HepG2 (cell line): ENCODE data around the gene RPE65. TPM values are rescaled to one million over a fixed set of nuclear protein-coding genes. Genes with fewer than 3 reads are reported as not detected.

Source experiments
- ATAC-seq: fragments of 200-7000 bp; cut with Tn5 transposase; 3 replicates; pipeline ENCODE4 v1.9.1; 2020; ENCODE audit warnings: mild to moderate bottlenecking, moderate library complexity
- BruUV-seq: library from RNA; stranded (reverse); fragments of 400-500 nt; replicated peaks from 2 replicates; lab custom pipeline; 2021; lab: Mats Ljungman, UMichigan
- CTCF ChIA-PET: fragments of 300-600 bp; formaldehyde crosslinking; extraction: SDS; loops from one replicate; lab custom pipeline; 2021; ENCODE audit warnings: low total read pairs, inconsistent platforms, low intra/inter-chr PET ratio; lab: Yijun Ruan, JAX
- POLR2A ChIA-PET: fragments of 350-600 bp; sonication (Branson Sonifier 250); formaldehyde crosslinking; loops from one replicate; lab custom pipeline; 2020; ENCODE audit warnings: antibody characterized with exemption, inconsistent platforms; lab: Yijun Ruan, JAX
- DNase-seq: peaks from one replicate; pipeline ENCODE4 v3.0.0-alpha.2; 2015; ENCODE audit warnings: low spot score
- FAIRE-seq: peaks from 3 replicates; lab custom pipeline; 2011; peaks lifted over from hg19 to GRCh38; lab: Jason Lieb, UNC
- H2AFZ ChIP-seq: one replicate; pipeline ENCODE4 v1.6.1; 2011; ENCODE audit warnings: low read length, inconsistent platforms
- H3K27ac ChIP-seq: fragments of 300-600 bp; 3 replicates; pipeline ENCODE4 v1.8.0; 2011; ENCODE audit warnings: mixed run types, mild to moderate bottlenecking, mixed read lengths, low read length, inconsistent platforms; ENCODE audit not compliant: insufficient read depth; ENCODE audit errors: extremely low read length
- H3K27me3 ChIP-seq, 2 experiments: fragments of 200-600 bp in 1 of 2; 2 replicates in 1 of 2; 3 replicates in 1 of 2; pipeline versions ENCODE4 v1.6.0 to v1.8.0; 2011; ENCODE audit warnings: low read length in 2 of 2, mild to moderate bottlenecking in 2 of 2, moderate library complexity in 2 of 2, inconsistent platforms in 1 of 2; ENCODE audit not compliant: insufficient read depth in 2 of 2, control insufficient read depth in 1 of 2
- H3K36me3 ChIP-seq, 2 experiments: fragments of 200-600 bp in 1 of 2; replicated peaks in 1 of 2; 2 replicates in 1 of 2; 3 replicates in 1 of 2; pipeline versions ENCODE4 v1.5.1 to v1.8.0; 2011; ENCODE audit warnings: low read length in 2 of 2, inconsistent platforms in 1 of 2; ENCODE audit not compliant: insufficient read depth in 2 of 2, control insufficient read depth in 1 of 2
- H3K4me1 ChIP-seq: 2 replicates; pipeline ENCODE4 v1.5.1; 2012; ENCODE audit warnings: low read length, inconsistent platforms; ENCODE audit not compliant: insufficient read depth
- H3K4me2 ChIP-seq: 2 replicates; pipeline ENCODE4 v1.6.0; 2011; ENCODE audit warnings: low read depth, low read length, inconsistent platforms
- H3K4me3 ChIP-seq, 3 experiments: fragments of 200-600 bp in 1 of 3; sonication (generic), shearing (Covaris generic) in 1 of 3; replicated peaks in 1 of 3; 2 replicates each; pipeline ENCODE4 v1.5.1; 2011 to 2016; ENCODE audit warnings: low read length in 3 of 3, inconsistent platforms in 2 of 3, low read depth in 2 of 3, mild to moderate bottlenecking in 2 of 3, control low read depth in 1 of 3, mixed read lengths in 1 of 3; ENCODE audit not compliant: insufficient read depth in 1 of 3
- H3K79me2 ChIP-seq: one replicate; pipeline ENCODE4 v1.6.1; 2011; ENCODE audit warnings: low read length, inconsistent platforms; ENCODE audit not compliant: insufficient read depth
- H3K9ac ChIP-seq: 2 replicates; pipeline ENCODE4 v1.6.0; 2011; ENCODE audit warnings: mild to moderate bottlenecking, low read depth, low read length, inconsistent platforms; ENCODE audit not compliant: insufficient read depth
- H3K9me3 ChIP-seq: 2 replicates; pipeline ENCODE4 v1.5.1; 2012; ENCODE audit warnings: mild to moderate bottlenecking, low read length
- H4K20me1 ChIP-seq: 2 replicates; pipeline ENCODE4 v1.6.0; 2011; ENCODE audit warnings: inconsistent platforms, mild to moderate bottlenecking, low read length, moderate library complexity; ENCODE audit not compliant: insufficient read depth
- CC2D1A ChIP-seq: sonication (generic); formaldehyde crosslinking; IDR thresholded peaks from 2 replicates; pipeline ENCODE4 v1.8.1; 2023; ENCODE audit warnings: mild to moderate bottlenecking, missing genetic modification reagents
- NR2F6 ChIP-seq, 2 experiments: IDR thresholded peaks; 2 replicates each; pipeline ENCODE4 v1.6.1; 2016; ENCODE audit warnings: antibody characterized with exemption in 1 of 2, mild to moderate bottlenecking in 1 of 2
- PAF1 ChIP-seq: IDR thresholded peaks from 2 replicates; pipeline ENCODE4 v1.6.1; 2016; ENCODE audit warnings: missing genetic modification reagents, missing compliant biosample characterization
- RBAK ChIP-seq: sonication (generic); formaldehyde crosslinking; IDR thresholded peaks from 2 replicates; pipeline ENCODE4 v1.5.1; 2020; ENCODE audit warnings: mild to moderate bottlenecking, missing genetic modification reagents
- TOPORS ChIP-seq: sonication (generic); formaldehyde crosslinking; IDR thresholded peaks from 2 replicates; pipeline ENCODE4 v1.8.0; 2023; ENCODE audit warnings: mild to moderate bottlenecking, missing genetic modification reagents
- TRAFD1 ChIP-seq: sonication (generic); formaldehyde crosslinking; IDR thresholded peaks from 2 replicates; pipeline ENCODE4 v1.5.1; 2020; ENCODE audit warnings: missing genetic modification reagents, mild to moderate bottlenecking, borderline replicate concordance
- XBP1 ChIP-seq: sonication (generic); formaldehyde crosslinking; IDR thresholded peaks from 2 replicates; pipeline ENCODE4 v1.5.0; 2020; ENCODE audit warnings: missing genetic modification reagents
- ZBTB37 ChIP-seq: sonication (generic); formaldehyde crosslinking; IDR thresholded peaks from 2 replicates; pipeline ENCODE4 v1.4.0; 2020; ENCODE audit warnings: mild to moderate bottlenecking, missing genetic modification reagents
- ZBTB46 ChIP-seq: sonication (generic); formaldehyde crosslinking; IDR thresholded peaks from 2 replicates; pipeline ENCODE4 v1.4.0; 2020; ENCODE audit warnings: mild to moderate bottlenecking, missing genetic modification reagents, borderline replicate concordance
- ZFP91 ChIP-seq: sonication (generic); formaldehyde crosslinking; IDR thresholded peaks from 2 replicates; pipeline ENCODE4 v1.9.0; 2022; ENCODE audit warnings: missing genetic modification reagents, mild to moderate bottlenecking, borderline replicate concordance
- ZNF557 ChIP-seq: sonication (generic); formaldehyde crosslinking; IDR thresholded peaks from 2 replicates; pipeline ENCODE4 v1.4.0; 2020; ENCODE audit warnings: missing genetic modification reagents
- WGBS: methylation state at CpG from one replicate; pipeline ENCODE4 v1.1.6; 2017; ENCODE audit warnings: low lambda C conversion rate; 5-methylcytosine and 5-hydroxymethylcytosine counted together
- in situ Hi-C: cut with HindIII; loops from 2 replicates; pipeline ENCODE4 v1.10.0; 2017; ENCODE audit warnings: low pct_unique_long_range_greater_than_20kb; ENCODE audit not compliant: extremely low pct_ligation_motif_present
- intact Hi-C: fragments of 100-400 bp; cut with micrococcal nuclease; formaldehyde crosslinking; loops from one replicate; pipeline ENCODE4 v1.10.0; 2022; ENCODE audit not compliant: unreplicated experiment
- polyA plus RNA-seq, 8 experiments: library from polyadenylated mRNA; depleted of rRNA in 3 of 8; stranded (reverse) in 7 of 8; unstranded in 1 of 8; fragments of >200 nt; fragmentation: Illumina TruSeq in 4 of 8; extraction: Trizol in 4 of 8; gene quantifications; 2 replicates each; pipeline versions ENCODE4 v1.2.1 to v1.2.3, GENCODE V29; 2011 to 2016; ENCODE audit warnings: low read depth in 4 of 8, missing spikeins in 1 of 8, mixed read lengths in 1 of 8; ENCODE audit not compliant: insufficient read depth in 1 of 8
- total RNA-seq, 5 experiments: library from RNA; depleted of rRNA; stranded (reverse); fragments of >200 nt; fragmentation: Illumina TruSeq; extraction: Trizol; gene quantifications; 2 replicates each; pipeline ENCODE4 v1.2.3, GENCODE V29; 2016; ENCODE audit warnings: low read depth in 1 of 5

RPE65 gene
- total and polyA plus RNA-seq, 2 of the 13 experiments (the other 11 are each of a cell fraction or from before 2014, with no cell fraction given), result not detected

- Histone ChIP-seq H3K9me3 (no peaks in the 10 kb centered on the region), H3K4me3 (no peak overlapping the region), H3K79me2 (no peaks in the 10 kb centered on the region), H3K4me1 (no peaks in the 10 kb centered on the region), H3K36me3 (no peaks in the 10 kb centered on the region), H3K27ac (no peak overlapping the region), H3K4me2 (no peak overlapping the region), H3K27me3 (no peaks in the 10 kb centered on the region), H2AFZ (no peak overlapping the region), H3K9ac (no peak overlapping the region), H4K20me1 (no peaks in the 10 kb centered on the region)
- in situ Hi-C loops, result no loop called here
- ChIA-PET CTCF (no interaction called here), POLR2A (no interaction called here)
- no TSS peak for BruUV-seq
- WGBS, result 4% methylated on average over 2 of the region's 2 CpGs
- no peak for FAIRE-seq
- no peak for ATAC-seq
- no peak for DNase-seq
- TF ChIP-seq ZBTB37 (no peak), PAF1 (no peak), ZBTB46 (CRISPR knock-in tag) (no peak), ZFP91 (CRISPR knock-in tag) (no peak), RBAK (CRISPR knock-in tag) (no peak), CC2D1A (no peak), ZNF557 (CRISPR knock-in tag) (no peak), NR2F6 (IDR thresholded peaks at IDR 0.05) (no peak), NR2F6 (CRISPR knock-in tag; IDR thresholded peaks at IDR 0.05) (no peak), TRAFD1 (CRISPR knock-in tag) (no peak), TOPORS (no peak), XBP1 (CRISPR knock-in tag) (no peak)
- intact Hi-C loops, result no loop called here
Measured at GRCh38 chr1:68426594-68426993, 23.2 kb downstream of the RPE65 start.
